Activated T-cell treated with anti-CD3 and anti-CD28 coated beads for 24 hours (primary cell): ENCODE measurements around the gene RAB11FIP4.

Experiments
- DNase-seq: peaks from one replicate; pipeline ENCODE4 v3.0.0-alpha.2; 2020; ENCODE audit warnings: low read depth

RAB11FIP4 gene

GRCh38 chr17:31411707-31412285, 20.3 kb downstream of the RAB11FIP4 start:
- no peak for DNase-seq

GRCh38 chr17:31412511-31412910, 21.0 kb downstream of the RAB11FIP4 start:
- DNase-seq: no peak

- no peak for DNase-seq
Measured at GRCh38 chr17:31413081-31413799, 21.8 kb downstream of the RAB11FIP4 start.

GRCh38 chr17:31413874-31414549, 22.5 kb downstream of the RAB11FIP4 start:
- no peak for DNase-seq

- DNase-seq: no peak
Measured at GRCh38 chr17:31414550-31414918, 23.1 kb downstream of the RAB11FIP4 start.

- no peak for DNase-seq
Measured at GRCh38 chr17:31415004-31415454, 23.6 kb downstream of the RAB11FIP4 start.

GRCh38 chr17:31415640-31416502, 24.4 kb downstream of the RAB11FIP4 start:
- no peak for DNase-seq

- DNase-seq: no peak
Measured at GRCh38 chr17:31416503-31416923, 25.0 kb downstream of the RAB11FIP4 start.

GRCh38 chr17:31417051-31417792, 25.7 kb downstream of the RAB11FIP4 start:
- no peak for DNase-seq

GRCh38 chr17:31418773-31419350, 27.4 kb downstream of the RAB11FIP4 start:
- DNase-seq: no peak

GRCh38 chr17:31422443-31422842, 31.0 kb downstream of the RAB11FIP4 start:
- DNase-seq: no peak

- no peak for DNase-seq
Measured at GRCh38 chr17:31424944-31425281, 33.4 kb downstream of the RAB11FIP4 start.

- no peak for DNase-seq
Measured at GRCh38 chr17:31425282-31426040, 34.0 kb downstream of the RAB11FIP4 start.

GRCh38 chr17:31427684-31428083, 36.2 kb downstream of the RAB11FIP4 start:
- no peak for DNase-seq

GRCh38 chr17:31428111-31428510, 36.6 kb downstream of the RAB11FIP4 start:
- DNase-seq: no peak

- no peak for DNase-seq
Measured at GRCh38 chr17:31428512-31428911, 37.0 kb downstream of the RAB11FIP4 start.

GRCh38 chr17:31431098-31431851, 39.8 kb downstream of the RAB11FIP4 start:
- DNase-seq: no peak

- DNase-seq: no peak
Measured at GRCh38 chr17:31431852-31432658, 40.6 kb downstream of the RAB11FIP4 start.
